HL-60/S4 treated with retinoic acid at 250 ng/mL for 4 days and 3 days (cell line): ENCODE measurements around the gene SYT11.

Experiments used
- in situ Hi-C: fragments of 300-500 bp; cut with MboI; formaldehyde crosslinking; loops from 2 replicates; pipeline ENCODE4 v1.7.0; 2022; ENCODE audit warnings: low sequenced_read_pairs

The SYT11 gene

GRCh38 chr1:155934097-155934935, 74.9 kb downstream of the SYT11 start, which contains the start of gene KHDC4:
Gene KHDC4, minus strand, starts transcription at chr1:155934413. Its CDS starts 40 bp downstream, at chr1:155934373.
- in situ Hi-C loops, result loop anchor here (10.0 kb wide), 1 partner anchor 130 kb away; the partner anchor contains the start of gene RAB25
